Keratinocyte (primary cell): ENCODE results near the gene SLC1A5.

ENCODE experiments used
- CTCF ChIP-seq, 3 experiments: IDR thresholded peaks in 1 of 3; conservative IDR thresholded peaks in 1 of 3; optimal IDR thresholded peaks in 1 of 3; 2 replicates in 2 of 3; 3 replicates in 1 of 3; pipeline versions ENCODE3 to v1.5.1; 2011; ENCODE audit warnings: low read length in 3 of 3, mild to moderate bottlenecking in 3 of 3, moderate library complexity in 2 of 3, control low read depth in 1 of 3, inconsistent platforms in 1 of 3; ENCODE audit not compliant: insufficient read depth in 2 of 3; ENCODE audit errors: extremely low read depth in 1 of 3
- EZH2 ChIP-seq: IDR thresholded peaks from one replicate; pipeline ENCODE4 v1.6.1; 2012; ENCODE audit warnings: inconsistent platforms, mild to moderate bottlenecking, low read length, moderate library complexity

GRCh38 chr19:46726971-46727501, 61.4 kb downstream of the SLC1A5 start:
- no peak for TF ChIP-seq CTCF (optimal IDR thresholded peaks at IDR 0.05 in 1 of 3, IDR thresholded peaks at IDR 0.05 in 1 of 3, conservative IDR thresholded peaks at IDR 0.05 in 1 of 3; ENCODE audit: extremely low read depth in 1 of 3, insufficient read depth in 2 of 3, low read length in 3 of 3)
- no peak for TF ChIP-seq EZH2
